ENCODE results near the gene ZNF135. TPM values are rescaled to one million over a fixed set of nuclear protein-coding genes. Genes with fewer than 3 reads are reported as not detected.

ZNF135 gene
- polyA plus RNA-seq, 1 experiment = 6.6 TPM

DNA sequence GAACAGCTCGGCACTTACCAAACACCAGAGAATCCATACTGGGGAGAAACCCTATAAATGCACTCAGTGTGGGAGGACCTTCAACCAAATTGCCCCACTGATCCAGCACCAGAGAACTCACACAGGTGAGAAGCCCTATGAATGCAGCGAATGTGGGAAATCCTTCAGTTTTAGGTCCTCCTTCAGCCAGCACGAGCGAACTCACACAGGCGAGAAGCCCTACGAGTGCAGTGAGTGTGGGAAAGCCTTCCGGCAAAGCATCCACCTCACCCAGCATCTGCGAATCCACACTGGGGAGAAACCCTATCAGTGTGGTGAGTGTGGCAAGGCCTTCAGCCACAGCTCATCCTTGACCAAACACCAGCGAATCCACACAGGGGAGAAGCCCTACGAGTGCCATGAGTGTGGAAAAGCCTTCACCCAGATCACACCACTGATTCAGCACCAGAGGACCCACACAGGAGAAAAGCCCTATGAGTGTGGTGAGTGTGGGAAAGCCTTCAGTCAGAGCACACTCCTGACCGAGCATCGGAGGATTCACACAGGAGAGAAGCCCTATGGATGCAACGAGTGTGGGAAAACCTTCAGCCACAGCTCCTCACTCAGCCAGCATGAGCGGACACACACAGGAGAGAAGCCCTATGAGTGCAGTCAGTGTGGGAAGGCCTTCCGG is 8.3 kb downstream of the ZNF135 start:
- H3K4me3 ChIP-seq (ENCODE audit: low read depth, low read length) = no peak overlapping the region
- H3K9me3 ChIP-seq (ENCODE audit: control insufficient read depth, insufficient read depth, low read length) = peaks cover 88% of the 10 kb centered on the region
- no peaks in the 10 kb centered on the region for H3K27me3 ChIP-seq (ENCODE audit: control insufficient read depth, insufficient read depth, low read length)
- no peak for DNase-seq (ENCODE audit: low read depth, low spot score)
- TF ChIP-seq, protein P1, sequence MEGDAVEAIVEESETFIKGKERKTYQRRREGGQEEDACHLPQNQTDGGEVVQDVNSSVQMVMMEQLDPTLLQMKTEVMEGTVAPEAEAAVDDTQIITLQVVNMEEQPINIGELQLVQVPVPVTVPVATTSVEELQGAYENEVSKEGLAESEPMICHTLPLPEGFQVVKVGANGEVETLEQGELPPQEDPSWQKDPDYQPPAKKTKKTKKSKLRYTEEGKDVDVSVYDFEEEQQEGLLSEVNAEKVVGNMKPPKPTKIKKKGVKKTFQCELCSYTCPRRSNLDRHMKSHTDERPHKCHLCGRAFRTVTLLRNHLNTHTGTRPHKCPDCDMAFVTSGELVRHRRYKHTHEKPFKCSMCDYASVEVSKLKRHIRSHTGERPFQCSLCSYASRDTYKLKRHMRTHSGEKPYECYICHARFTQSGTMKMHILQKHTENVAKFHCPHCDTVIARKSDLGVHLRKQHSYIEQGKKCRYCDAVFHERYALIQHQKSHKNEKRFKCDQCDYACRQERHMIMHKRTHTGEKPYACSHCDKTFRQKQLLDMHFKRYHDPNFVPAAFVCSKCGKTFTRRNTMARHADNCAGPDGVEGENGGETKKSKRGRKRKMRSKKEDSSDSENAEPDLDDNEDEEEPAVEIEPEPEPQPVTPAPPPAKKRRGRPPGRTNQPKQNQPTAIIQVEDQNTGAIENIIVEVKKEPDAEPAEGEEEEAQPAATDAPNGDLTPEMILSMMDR (IDR thresholded peaks at IDR 0.05; ENCODE audit: low read depth, low read length) = no peak
- H3K27ac ChIP-seq (ENCODE audit: low read depth, low read length) = no peak overlapping the region
- POLR2A ChIA-PET = no interaction called here
- CTCF ChIA-PET = no interaction called here

DNA sequence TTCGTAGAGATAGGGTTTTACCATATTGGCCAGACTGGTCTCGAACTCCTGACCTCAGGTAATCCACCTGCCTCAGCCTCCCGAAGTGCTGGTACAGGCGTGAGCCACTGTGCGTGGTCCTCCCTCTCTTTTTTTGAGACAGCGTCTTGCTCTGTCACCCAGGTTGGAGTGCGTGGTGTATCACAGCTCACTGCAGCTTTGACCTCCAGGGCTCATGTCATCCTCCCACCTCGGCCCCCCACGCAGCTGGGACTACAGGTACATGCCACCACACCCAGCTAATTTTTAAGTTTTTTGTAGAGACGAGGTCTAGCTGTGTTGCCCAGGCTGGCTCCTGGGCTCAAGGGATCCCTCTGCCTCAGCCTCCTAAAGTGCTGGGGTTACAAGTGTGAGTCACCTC is 20.7 kb downstream of the ZNF135 start:
- Histone ChIP-seq H3K9me3 (ENCODE audit: control insufficient read depth, insufficient read depth, low read length) (peaks cover 70% of the 10 kb centered on the region), H3K27ac (ENCODE audit: low read depth, low read length) (no peak overlapping the region), H3K27me3 (ENCODE audit: control insufficient read depth, insufficient read depth, low read length) (no peaks in the 10 kb centered on the region), H3K4me3 (ENCODE audit: low read depth, low read length) (no peak overlapping the region)
- ChIA-PET CTCF (no interaction called here), POLR2A (no interaction called here)
- no peak for DNase-seq (ENCODE audit: low read depth, low spot score)
- TF ChIP-seq, protein P1 (IDR thresholded peaks at IDR 0.05; ENCODE audit: low read depth, low read length) = no peak

DNA sequence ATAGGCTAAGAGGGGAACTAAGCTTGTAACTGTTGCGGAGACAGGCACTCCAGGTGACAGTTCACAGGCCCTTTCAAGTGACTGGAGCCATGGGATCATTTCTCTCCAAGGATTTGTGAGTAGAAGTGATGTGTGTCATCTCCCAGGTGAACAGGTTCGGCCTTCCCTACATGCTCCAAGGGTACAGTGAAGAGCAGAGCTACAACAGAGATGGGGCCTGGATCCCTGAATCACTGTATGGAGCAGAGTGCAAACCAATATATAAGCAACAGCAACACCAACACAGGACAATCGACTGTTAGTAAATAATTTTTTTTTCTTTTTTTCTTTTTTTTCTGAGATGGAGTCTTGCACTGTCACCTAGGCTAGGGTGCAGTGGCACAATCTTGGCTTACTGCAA is 23.9 kb downstream of the ZNF135 start:
- H3K27ac ChIP-seq (ENCODE audit: low read depth, low read length) = no peak overlapping the region
- TF ChIP-seq, protein P1 (IDR thresholded peaks at IDR 0.05; ENCODE audit: low read depth, low read length) = no peak
- POLR2A ChIA-PET = no interaction called here
- no peak overlapping the region for H3K4me3 ChIP-seq (ENCODE audit: low read depth, low read length)
- H3K9me3 ChIP-seq (ENCODE audit: control insufficient read depth, insufficient read depth, low read length) = peaks cover 85% of the 10 kb centered on the region
- no peak for DNase-seq (ENCODE audit: low read depth, low spot score)
- H3K27me3 ChIP-seq (ENCODE audit: control insufficient read depth, insufficient read depth, low read length) = no peaks in the 10 kb centered on the region
- CTCF ChIA-PET = no interaction called here

DNA sequence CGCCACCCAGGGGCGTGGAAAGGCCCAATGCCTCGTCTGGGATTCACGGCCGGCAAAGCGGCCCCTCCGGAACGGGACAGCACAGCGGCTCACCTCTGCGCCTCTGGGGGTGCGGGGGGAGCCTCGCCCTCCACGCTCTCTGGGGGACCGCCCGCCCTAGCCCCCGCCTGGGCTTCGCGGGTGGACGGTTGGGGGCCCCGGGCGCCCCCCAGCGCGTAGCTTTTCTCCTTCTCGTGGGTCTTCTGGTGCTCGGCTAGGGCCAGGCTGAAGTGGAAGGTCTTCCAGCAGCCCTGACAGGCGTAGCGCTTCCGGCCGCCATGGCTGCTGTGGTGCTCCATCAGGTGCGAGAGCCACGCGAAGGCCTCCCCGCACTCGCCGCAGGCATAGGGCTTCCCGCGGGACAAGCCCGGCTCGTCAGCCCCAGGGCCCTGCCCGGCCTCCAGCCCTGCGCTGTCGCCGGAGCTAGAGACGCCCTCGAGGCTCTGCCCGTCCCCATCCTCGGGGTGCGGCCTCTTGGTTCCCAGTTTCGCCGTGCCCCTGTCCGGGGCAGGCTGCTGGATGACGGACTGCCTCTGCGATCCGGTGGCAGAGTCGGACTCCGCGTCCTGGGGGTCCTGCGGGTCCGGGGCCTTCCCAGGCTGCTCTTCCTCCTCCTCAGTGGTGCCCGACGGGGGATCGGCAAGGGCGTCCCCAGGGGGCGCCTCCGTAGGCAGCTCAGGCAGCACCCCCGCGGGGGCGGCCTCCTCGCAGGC is 25.7 kb downstream of the ZNF135 start:
- no peak for DNase-seq (ENCODE audit: low read depth, low spot score)
- no peak overlapping the region for H3K27ac ChIP-seq (ENCODE audit: low read depth, low read length)

More for the DNA sequence above, 25.7 kb downstream of the ZNF135 start:
- H3K9me3 ChIP-seq (ENCODE audit: control insufficient read depth, insufficient read depth, low read length) = peaks cover 89% of the 10 kb centered on the region
- POLR2A ChIA-PET = no interaction called here
- no peak overlapping the region for H3K4me3 ChIP-seq (ENCODE audit: low read depth, low read length)
- CTCF ChIA-PET = no interaction called here
- H3K27me3 ChIP-seq (ENCODE audit: control insufficient read depth, insufficient read depth, low read length) = no peaks in the 10 kb centered on the region
- TF ChIP-seq, protein P1 (IDR thresholded peaks at IDR 0.05; ENCODE audit: low read depth, low read length) = no peak
